NCI-H187 treated with DMSO at 0.1 percent for 48 hours (cell line): Measurements from ENCODE around the gene SNX22.

Experiments
- DNase-seq: peaks from one replicate; lab custom pipeline; 2025; lab: John Stamatoyannopoulos, UW

Gene SNX22

DNA sequence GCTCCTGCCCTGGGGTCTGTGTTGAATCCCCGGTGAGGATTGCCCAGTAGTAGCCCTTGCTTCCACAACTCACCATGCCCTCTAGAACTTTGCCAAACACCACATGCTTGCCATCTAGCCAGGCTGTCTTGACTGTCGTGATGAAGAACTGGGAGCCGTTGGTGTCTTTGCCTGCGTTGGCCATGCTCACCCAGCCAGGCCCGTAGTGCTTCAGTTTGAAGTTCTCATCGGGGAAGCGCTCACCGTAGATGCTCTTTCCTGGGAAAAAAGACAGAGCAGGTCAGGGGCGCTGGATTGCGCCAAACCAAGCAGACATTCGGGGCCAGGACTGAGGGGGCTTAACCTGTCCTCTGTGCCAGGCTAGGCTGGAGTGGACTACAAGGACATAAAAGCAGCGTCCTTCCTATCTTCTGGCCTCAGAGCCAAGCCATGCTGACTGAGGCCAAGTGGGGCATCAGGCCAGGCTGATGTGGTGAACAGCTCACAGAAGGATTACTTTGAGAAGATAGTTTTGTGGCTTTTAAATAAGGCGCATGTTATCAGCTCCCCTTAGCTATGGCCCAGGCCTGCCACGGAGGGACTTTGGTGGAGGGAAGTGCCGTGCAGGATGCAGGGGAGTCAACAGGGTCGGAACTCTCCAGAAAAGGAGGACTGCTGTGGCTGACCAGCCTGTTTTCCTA is 5.3 kb downstream of the SNX22 start:
- DNase-seq: no peak

DNA sequence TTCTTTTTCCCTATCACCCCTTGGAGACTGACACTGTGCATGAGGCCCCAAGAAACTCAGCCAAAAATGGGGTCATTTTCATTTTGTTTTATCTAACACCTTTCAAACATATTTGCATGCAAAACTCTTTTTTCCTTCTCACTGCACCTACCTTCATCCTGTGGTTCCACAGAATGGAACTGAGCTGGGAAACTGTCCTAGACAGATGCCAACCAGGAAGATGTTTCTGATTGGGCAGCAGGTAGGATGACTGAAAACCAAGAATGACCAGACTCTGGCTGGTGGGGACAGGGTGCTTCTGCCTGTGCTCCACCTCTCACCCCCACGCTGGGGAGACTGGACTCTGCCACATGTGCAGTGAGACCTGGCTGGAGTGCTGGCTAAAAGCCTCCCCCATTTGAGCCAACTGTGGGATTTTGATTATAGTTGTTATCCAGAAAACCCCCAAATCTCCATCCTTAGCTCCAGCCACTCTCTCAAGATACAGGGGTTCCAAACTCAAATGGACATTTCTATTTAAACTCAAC is 6.1 kb downstream of the SNX22 start:
- DNase-seq: no peak

DNA sequence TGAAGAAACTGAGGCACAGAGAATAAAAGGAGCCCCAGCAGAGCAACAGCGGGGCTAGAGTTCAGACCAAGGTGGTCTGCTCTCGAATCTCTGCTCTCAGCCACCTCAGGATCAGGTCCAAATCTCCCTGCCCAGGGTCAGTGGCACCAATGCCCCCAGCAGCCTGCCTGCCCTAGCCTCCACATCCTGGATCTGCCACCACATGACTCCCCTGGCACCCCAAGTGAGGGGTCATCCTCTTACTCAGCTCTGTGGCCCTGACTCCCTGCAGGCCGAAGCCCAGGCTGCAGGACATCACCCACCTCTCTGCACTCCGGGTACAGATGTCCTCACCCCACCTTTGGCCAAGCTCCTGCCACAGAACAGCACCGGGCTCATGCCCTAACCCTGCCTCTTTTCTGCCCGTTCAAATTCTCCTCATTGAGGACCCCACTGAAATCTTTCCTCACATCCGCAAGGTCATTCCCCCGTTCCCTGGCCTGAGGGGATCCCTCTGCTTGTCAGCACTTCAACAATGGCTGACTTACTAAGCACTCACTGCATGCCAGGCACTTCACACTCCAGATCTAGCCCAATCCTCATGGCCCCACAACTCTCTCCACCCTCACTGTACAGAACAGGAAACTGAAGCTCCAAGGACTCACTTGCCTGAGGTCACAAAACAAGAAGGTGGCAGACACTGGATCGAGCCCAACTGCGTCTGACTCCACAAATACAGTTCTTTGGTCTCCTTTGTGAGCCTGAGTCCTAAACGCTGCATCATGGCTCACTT is 7.0 kb downstream of the SNX22 start:
- no peak for DNase-seq

DNA sequence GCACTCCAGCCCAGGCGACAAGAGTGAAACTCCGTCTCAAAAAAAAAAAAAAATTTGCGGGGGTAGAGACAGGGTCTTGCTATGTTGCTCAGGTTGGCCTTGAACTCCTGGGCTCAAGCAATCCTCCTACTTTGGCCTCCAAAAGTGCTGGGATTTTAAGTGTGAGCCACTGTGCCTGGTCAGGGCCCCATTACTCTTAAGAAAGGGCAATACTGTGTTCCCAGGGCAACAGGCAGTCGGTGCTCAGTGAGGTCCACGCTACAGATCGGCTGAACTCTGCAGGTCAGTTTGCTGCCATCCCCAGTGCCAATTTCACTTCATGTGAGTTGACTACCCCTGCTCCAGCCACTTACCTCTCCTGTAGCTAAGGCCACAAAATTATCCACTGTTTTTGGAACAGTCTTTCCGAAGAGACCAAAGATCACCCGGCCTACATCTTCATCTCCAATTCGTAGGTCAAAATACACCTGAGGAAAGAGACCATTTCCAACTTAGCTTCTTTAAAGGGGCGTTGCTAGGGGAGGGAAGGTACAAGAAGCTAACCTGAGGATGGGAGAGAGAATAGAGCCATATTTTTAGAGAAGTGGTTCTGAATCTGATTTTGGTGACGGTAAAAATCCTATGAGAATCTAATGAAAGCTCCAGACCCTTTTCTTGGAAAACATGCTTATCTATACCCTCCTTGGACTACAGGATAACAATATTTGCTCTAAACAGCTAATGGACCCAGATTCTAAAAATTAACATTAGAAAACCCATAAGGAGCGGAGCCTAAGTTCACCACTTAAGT is 10.4 kb downstream of the SNX22 start:
- no peak for DNase-seq

DNA sequence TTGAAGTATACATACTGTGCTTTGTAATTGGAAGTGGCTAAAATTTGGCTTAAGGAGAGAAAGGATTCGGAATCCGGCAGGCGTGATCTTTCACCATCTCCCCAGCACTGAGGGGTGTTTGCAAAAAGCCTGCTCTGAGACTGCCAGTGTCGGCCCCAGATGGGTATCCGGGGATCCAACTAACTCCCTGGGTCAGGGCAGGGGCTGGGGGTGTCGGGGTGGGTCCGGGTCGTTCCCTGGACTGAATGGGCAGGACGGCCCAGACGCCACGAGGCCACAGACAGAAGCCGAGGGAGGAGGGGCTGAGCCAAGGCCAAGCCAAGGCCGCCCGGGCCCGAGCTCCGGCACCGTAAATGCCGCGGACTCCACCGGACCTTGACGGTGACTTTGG is 10.9 kb downstream of the SNX22 start:
- no peak for DNase-seq

DNA sequence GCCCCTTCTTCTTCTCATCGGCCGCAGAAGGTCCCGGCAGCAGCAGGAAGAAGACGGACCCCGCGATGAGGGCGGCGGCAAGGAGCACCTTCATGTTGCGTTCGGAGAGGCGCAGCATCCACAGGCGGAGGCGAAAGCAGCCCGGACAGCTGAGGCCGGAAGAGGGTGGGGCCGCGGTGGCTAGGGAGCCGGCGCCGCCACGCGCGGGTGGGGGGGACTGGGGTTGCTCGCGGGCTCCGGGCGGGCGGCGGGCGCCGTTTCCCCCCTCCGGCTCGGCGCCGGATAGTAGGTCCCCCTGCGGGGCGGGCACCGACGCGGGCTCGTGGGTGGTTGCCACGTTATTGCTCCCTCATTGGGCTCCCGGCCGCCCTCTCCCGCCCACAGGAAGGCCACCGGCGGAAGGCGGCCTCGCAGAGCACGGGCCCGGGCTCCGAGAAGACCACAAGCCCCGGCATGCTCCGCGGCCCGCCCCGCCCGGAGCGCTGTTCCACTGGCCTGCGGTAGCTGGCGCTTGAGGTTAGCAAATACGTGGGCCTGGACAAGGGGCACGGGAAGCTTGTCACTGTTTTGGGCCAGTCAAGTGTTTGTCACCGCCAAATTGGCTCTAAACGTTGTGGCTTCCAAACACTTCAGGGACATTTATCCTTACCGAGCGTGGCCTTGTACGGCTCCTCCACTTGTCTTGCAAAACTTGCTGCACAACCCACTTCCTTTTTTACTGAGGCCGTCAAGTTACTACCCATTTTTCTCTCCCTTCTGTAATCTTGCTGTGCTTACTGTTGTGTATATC is 11.5 kb downstream of the SNX22 start, which contains the start of gene PPIB:
PPIB (minus strand) TSS at position 154 of the 790 bp plus-strand sequence; CDS start at position 118, 36 bp downstream.
- DNase-seq: peak; percentile 45

DNA sequence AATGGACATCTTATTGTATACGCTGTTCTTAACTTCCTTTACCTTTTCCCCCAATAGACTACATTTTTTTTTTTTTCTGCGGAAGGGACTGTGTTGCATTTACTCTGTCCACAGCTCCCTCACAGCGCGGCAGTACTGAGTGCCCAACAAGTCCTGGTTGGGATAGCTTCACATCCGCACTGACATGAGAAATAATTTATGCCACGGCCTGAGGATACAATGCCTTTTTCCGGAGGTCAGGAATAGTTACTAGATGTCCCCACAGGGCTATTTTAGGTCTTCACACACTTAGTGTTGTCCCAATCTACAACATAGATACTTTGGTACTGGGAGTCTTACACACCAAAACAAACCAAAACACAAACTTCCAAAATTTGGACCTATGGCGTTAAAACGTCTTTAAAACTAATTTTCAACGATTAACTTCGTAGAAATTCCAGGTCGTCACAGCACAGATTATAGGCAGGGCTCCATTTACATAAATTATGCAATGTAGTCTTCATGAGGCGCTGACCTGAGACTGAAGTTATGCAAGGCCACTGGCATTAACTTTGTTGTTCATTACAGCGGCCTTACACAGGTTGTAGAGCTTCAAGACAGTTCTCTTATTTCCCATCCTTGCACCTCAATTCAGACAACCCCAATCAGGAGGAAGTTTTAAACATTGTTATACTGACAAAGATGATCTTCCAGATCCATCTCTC is 12.3 kb downstream of the SNX22 start:
- DNase-seq: no peak

DNA sequence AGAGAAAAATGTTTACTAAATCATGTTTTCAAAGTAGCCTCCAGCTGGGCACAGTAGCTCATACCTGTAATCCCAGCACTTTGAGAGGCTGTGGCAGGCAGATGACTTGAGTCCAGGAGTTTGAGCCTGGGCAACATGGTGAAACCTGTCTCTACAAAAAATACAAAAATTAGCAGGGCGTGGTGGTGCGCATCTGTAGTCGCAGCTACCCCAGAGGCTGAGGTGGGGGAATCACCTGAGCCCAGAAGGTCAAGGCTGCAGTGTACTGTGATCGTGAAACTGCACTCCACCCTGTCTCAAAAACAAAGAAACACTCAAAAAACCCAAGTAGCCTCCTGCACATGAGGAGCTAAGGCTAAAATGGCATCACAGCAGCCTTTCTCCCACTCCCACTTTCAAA is 12.9 kb downstream of the SNX22 start:
- no peak for DNase-seq

DNA sequence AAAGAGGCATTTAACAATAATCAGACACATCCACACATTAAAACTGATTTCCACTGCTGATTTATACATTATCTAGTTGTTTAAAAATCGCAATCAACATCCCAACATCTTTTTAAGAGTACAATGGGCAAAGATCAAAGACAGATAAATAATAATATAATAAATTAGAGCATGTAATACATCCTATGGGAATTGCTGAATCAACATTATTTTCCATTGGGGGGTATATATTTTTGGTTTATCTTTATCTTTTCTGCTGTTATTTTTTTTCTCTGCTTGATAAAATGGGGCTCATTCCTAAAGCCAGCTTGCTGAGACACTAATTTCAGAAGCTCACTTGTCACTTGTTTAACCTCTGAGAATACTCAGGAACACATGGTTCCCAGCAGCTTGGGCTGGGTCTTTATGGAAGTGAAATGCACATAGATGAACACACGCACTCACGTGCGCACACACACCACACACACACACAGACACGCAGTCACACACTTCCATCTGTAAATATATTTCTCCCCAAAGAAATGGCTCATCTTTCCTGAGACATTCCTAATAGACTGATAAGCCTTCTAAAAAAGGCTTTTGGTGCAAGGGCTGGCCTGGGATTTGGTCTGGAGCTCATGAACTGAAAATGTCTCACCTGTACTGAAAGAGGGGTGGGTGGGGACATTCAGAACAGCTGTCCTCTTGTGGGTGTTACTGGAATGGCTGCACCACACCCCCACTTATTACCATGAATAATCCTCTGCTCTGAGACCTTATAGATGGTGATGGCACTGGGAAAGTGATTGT is 14.8 kb downstream of the SNX22 start:
- DNase-seq: no peak

DNA sequence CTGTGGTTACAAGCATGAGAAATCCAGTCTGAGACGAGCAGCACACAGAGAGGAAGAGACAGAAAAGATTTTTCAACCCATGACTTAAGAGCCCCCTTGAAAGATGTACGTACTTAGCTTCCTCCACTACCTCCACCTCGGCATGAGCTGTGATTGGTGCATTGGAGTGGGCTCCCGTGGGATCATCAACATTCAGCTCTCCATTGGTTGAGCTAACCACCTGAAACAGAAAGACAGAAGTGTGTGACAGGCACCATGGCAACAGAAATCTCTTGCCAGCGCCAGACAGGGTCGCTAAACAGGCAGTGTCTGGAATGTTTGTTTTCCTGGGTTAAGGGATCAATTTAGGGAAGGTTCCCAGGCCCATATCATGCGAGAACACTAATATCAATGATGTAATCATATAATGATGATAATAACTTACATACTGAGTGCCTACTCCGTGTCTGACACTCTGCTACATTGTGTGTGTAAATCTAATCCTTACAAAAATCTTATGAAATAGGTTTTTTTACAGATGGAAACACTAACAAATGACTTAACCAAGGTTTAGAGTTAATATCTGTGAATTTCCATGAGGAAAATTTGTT is 28.8 kb downstream of the SNX22 start:
- DNase-seq: peak; percentile 47

DNA sequence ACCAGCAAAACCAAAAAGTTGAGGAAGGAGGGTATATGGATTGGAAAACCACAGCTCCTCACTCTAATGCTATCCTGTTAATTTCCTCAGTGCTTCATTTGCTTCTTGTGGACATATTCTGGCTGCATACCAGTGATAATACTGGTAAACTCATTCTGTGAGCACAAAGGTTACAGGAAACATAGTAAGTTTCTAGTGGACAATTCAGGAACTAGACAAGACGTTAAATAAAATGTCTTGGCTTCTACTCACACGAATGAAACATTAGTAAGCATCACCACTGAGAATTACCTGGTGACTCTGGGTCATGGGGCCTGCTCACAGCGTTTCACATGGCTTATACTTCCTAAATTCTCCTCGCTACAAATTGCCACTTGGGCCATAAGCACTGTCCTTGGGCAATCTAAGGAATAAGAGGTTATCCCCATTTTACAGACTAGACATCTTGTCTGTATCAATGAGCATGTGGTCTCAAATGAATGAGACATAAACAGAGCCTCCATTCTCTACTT is 31.4 kb downstream of the SNX22 start:
- no peak for DNase-seq

DNA sequence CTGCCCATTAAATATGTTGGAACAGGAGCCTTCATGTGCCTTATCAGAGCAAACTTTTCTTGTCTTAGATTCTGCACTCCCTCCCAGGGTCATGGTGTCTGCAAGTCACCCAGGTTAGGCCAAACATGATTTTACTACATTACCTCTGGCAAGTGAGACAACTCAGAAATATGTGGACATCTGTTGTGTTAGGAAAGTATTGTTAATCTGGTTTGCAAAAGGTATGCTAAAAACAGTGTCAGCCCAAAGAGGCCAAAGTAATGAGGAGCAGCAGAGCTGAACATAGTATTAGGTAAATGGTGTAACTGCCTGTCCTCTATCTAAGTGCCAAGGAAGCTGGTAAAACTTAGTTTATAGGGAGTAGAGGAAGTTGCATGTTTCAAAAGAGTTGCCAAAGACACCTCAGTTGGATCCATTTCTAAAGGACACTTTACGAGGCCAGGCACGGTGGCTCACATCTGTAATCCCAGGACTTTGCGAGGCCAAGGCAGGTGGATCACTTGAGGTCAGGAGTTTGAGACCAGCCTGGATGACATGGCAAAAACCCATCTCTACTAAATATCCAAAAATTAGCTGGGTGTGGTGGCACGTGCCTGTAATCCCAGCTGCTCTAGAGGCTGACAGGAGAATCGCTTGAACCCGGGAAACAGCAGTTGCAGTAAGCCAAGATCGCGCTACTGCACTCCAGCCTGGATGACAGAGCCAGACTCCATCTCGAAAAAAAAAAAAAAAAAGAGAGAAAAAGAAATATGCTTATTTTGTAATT is 33.8 kb downstream of the SNX22 start:
- DNase-seq: no peak

DNA sequence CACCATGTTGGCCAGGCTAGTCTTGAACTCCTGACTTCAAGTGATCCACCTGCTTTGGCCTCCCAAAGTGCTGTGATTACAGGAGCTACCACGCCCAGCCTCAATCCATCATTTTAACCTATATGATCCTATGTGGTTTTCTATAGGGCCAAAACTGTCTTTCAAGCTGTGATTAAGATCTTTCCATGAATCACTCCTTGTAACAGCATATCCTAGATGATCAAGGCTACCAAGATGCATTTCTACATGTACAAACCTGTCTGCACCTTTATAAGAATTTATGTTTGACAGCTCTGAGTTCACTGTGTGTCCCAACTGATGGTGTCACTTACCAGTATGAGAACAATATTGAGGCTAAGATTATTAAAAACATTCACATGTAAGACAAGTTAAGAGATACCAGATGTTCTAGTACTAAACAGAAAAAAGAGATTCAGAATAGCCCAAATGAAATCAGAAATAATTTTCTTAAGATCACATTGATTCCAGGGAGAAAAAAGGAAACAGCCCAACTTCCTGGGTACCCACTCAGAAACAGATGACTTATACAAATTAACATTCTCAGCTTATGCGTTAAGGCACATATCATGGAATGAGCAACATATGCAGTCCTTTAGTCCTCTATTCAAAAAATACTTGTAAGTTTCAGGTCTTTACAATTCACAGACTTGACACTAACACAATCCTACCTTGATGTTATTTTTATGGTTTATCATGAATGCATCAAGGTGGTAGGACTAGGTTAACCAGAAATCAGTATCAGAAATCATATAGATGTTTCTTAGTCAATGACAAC is 36.1 kb downstream of the SNX22 start:
- no peak for DNase-seq

DNA sequence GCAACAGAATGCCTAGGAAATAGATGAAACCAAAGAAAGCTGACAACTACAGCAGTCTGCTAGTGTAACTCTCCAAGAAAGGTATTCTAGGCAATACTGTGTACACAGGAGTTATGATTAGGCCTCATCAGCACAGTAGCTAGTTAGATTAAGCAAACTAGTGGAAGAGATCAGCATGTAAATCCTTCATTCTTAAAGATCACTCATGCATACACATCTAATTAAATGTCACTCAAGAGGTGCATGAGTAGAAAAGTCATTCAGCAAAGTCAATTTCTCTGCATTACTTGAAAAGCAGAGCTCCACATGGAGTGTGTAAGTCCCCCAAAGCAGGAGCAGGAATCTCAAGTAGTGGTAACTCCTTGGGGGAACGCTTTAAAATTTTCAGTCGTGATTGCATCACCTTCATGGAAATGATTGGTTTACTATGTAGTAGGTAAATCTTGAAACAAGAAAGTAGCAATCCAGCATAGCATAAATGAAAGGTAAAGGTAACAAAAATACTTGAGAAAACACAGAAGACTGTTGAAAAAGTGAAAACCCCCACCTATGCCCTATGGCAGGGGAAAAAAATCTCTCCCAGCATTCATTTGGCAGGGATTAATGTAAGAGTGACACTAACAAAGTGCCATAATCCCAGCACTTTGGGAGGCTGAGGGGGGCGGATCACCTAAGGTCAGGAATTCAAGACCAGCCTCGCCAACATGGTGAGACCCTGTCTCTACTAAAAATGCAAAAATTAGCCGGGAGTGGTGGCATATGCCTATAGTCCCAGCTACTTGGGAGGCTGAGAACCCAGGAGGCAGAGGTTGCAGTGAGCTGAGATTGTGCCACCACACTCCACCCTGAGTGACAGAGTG is 40.7 kb downstream of the SNX22 start:
- no peak for DNase-seq

DNA sequence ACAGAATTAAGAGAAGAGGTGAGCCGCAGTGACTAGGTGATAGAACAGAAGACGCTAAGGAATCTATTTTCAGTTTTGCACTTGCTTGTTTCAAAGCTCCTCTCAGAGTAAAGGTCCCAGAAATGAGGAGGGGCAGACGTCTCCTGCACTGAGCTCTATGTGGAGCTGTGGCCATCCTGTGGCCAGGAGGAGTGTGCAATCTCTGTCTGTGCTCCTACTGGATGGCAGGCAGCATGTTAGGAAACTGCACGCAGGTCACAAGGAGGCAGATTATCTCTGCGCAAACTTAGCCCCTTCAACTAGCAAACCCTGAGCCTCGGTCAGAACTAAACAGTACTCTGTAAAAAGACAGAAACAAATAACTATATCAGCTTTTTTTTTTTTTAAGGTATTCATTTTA is 42.4 kb downstream of the SNX22 start:
- no peak for DNase-seq

DNA sequence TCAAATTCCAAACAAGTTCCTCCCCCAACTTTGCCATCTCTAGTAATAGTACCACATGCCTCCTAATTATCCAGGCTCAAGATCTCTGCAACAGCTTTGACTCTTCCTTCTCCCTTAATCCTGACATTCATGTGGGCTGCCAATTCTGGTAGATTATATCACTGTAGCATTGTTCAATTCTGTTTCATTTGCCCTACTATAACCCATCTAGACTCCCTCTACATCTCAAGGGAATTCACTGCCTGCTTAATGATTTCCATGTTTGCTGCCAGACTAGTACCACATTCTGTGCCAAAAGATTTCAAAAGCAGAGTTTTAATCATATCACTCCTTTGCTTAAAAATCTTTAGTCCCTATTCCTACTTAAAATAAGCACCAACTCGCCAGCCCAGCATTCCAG is 45.9 kb downstream of the SNX22 start:
- no peak for DNase-seq

DNA sequence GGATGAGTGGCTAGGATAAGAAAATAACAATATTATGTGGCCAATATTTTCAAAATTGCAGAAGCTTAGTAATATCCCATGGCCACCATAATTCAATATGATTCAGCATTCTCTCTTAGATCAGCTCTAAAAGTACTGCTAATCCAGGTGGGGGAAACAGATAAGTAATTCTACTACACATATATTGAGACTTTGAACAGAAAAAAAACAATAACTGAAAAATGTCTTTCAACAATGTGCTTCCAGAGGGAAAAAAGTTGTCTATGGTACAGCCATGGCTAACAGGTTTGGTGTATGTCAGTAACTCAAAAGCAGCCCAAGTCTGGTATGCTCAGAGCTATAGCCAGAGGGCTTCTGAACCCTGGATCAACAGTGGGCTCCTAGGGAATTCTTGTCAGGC is 53.7 kb downstream of the SNX22 start:
- no peak for DNase-seq
